HCT116 (cell line): Measurements from ENCODE around the gene NLRP11. TPM values are rescaled to one million over a fixed set of nuclear protein-coding genes. Genes with fewer than 3 reads are reported as not detected.

Experiments used
- ATAC-seq: fragments of 200-7000 bp; cut with Tn5 transposase; 2 replicates; pipeline ENCODE4 v1.9.1; 2020; ENCODE audit warnings: mild to moderate bottlenecking, moderate library complexity
- BruUV-seq: library from RNA; stranded (reverse); fragments of 400-500 nt; replicated peaks from 2 replicates; lab custom pipeline; 2021; lab: Mats Ljungman, UMichigan
- CTCF ChIA-PET: fragments of 300-600 bp; sonication (Branson Sonifier 250); formaldehyde crosslinking; loops from one replicate; lab custom pipeline; 2021; ENCODE audit warnings: antibody characterized with exemption; lab: Charles Lee
- POLR2A ChIA-PET: fragments of 300-600, 350-600 bp; sonication (Branson Sonifier 250); formaldehyde crosslinking; loops from one replicate; lab custom pipeline; 2021; ENCODE audit warnings: antibody characterized with exemption; lab: Charles Lee
- RAD21 ChIA-PET, 2 experiments: fragments of 300-600 bp; sonication (Branson Sonifier 250); formaldehyde crosslinking; loops; one replicate each; lab custom pipeline; 2023; ENCODE audit warnings: low total read pairs in 2 of 2; ENCODE audit not compliant: uncharacterized antibody in 2 of 2, unreplicated experiment in 2 of 2, low non-redundant PET in 1 of 2; lab: Charles Lee
- DNase-seq: peaks from one replicate; pipeline ENCODE4 v3.0.0-alpha.2; 2010; ENCODE audit warnings: low read depth, low spot score
- H2AFZ ChIP-seq: fragments of 200-600 bp; shearing (Covaris generic), sonication (generic); 2 replicates; pipeline ENCODE4 v1.6.1; 2017; ENCODE audit warnings: low read depth, mixed run types, mixed read lengths, antibody characterized with exemption, low read length; ENCODE audit not compliant: poor library complexity, severe bottlenecking
- H3K27ac ChIP-seq: 2 replicates; pipeline ENCODE4 v1.5.1; 2012; ENCODE audit warnings: low read depth, low read length
- H3K27me3 ChIP-seq: fragments of 200-600 bp; sonication (generic); 2 replicates; pipeline ENCODE4 v1.6.1; 2016; ENCODE audit warnings: mixed run types, low read length, mixed read lengths; ENCODE audit not compliant: insufficient read depth
- H3K36me3 ChIP-seq, 2 experiments: fragments of 200-500 bp in 1 of 2; fragments of 200-600 bp in 1 of 2; sonication (Bioruptor generic) in 1 of 2; sonication (generic) in 1 of 2; 2 replicates each; pipeline versions ENCODE4 v1.5.1 to v1.6.1; 2014 to 2016; ENCODE audit warnings: low read length in 2 of 2, inconsistent platforms in 1 of 2, mixed read lengths in 1 of 2, mixed run types in 1 of 2; ENCODE audit not compliant: insufficient read depth in 2 of 2, control insufficient read depth in 1 of 2
- H3K4me1 ChIP-seq, 2 experiments: fragments of 200-600 bp in 1 of 2; sonication (generic) in 1 of 2; 2 replicates each; pipeline versions ENCODE4 v1.5.1 to v1.6.1; 2012 to 2017; ENCODE audit warnings: low read length in 2 of 2, inconsistent platforms in 1 of 2, mild to moderate bottlenecking in 1 of 2, mixed read lengths in 1 of 2, mixed run types in 1 of 2, moderate library complexity in 1 of 2; ENCODE audit not compliant: insufficient read depth in 2 of 2, control insufficient read depth in 1 of 2
- H3K4me2 ChIP-seq: fragments of 200-600 bp; sonication (generic); 2 replicates; pipeline ENCODE4 v1.6.1; 2017; ENCODE audit warnings: mixed run types, low read length, mixed read lengths
- H3K4me3 ChIP-seq, 2 experiments: fragments of 200-600 bp in 1 of 2; sonication (generic) in 1 of 2; replicated peaks in 1 of 2; 2 replicates each; pipeline ENCODE4 v1.5.1; 2011 to 2016; ENCODE audit warnings: low read length in 2 of 2, control low read depth in 1 of 2, low read depth in 1 of 2, mild to moderate bottlenecking in 1 of 2, mixed read lengths in 1 of 2, mixed run types in 1 of 2
- H3K79me2 ChIP-seq: fragments of 200-600 bp; sonication (generic); 2 replicates; pipeline ENCODE4 v1.6.1; 2017; ENCODE audit warnings: mild to moderate bottlenecking, mixed run types, low read length, moderate library complexity, mixed read lengths; ENCODE audit not compliant: insufficient read depth
- H3K9ac ChIP-seq: fragments of 200-600 bp; sonication (generic); 2 replicates; pipeline ENCODE4 v1.6.1; 2016; ENCODE audit warnings: low read length, mixed read lengths
- H3K9me2 ChIP-seq: fragments of 200-600 bp; sonication (generic), shearing (Covaris generic); 2 replicates; pipeline ENCODE4 v1.6.1; 2017; ENCODE audit warnings: mixed run types, mild to moderate bottlenecking, moderate library complexity; ENCODE audit not compliant: insufficient read depth
- H3K9me3 ChIP-seq, 2 experiments: fragments of 200-500 bp in 1 of 2; fragments of 200-600 bp in 1 of 2; sonication (Bioruptor generic) in 1 of 2; sonication (generic) in 1 of 2; 2 replicates each; pipeline ENCODE4 v1.6.1; 2014 to 2017; ENCODE audit warnings: low read length in 2 of 2, mixed read lengths in 2 of 2, inconsistent platforms in 1 of 2, low read depth in 1 of 2, mild to moderate bottlenecking in 1 of 2, mixed run types in 1 of 2, moderate library complexity in 1 of 2; ENCODE audit not compliant: control insufficient read depth in 1 of 2, insufficient read depth in 1 of 2
- H4K20me1 ChIP-seq: fragments of 200-600 bp; sonication (generic), shearing (Covaris generic); 2 replicates; pipeline ENCODE4 v1.6.1; 2017; ENCODE audit warnings: mixed run types, mild to moderate bottlenecking, moderate library complexity; ENCODE audit not compliant: insufficient read depth
- ELF1 ChIP-seq: IDR thresholded peaks from 2 replicates; pipeline ENCODE4 v1.6.1; 2012; ENCODE audit warnings: low read depth, borderline replicate concordance
- EZH2phosphoT487 ChIP-seq: fragments of 200-600 bp; IDR thresholded peaks from 2 replicates; pipeline ENCODE4 v1.6.1; 2018; ENCODE audit warnings: antibody characterized with exemption, borderline replicate concordance
- JUND ChIP-seq: IDR thresholded peaks from 2 replicates; pipeline ENCODE4 v1.6.1; 2012
- POLR2AphosphoS5 ChIP-seq: IDR thresholded peaks from 2 replicates; pipeline ENCODE4 v1.6.1; 2011; ENCODE audit warnings: mild to moderate bottlenecking, low read depth, low read length, moderate library complexity
- SIN3A ChIP-seq: IDR thresholded peaks from 2 replicates; pipeline ENCODE4 v1.6.1; 2012; ENCODE audit warnings: low read depth
- SP1 ChIP-seq: IDR thresholded peaks from 2 replicates; pipeline ENCODE4 v1.6.1; 2012; ENCODE audit warnings: low read depth
- YY1 ChIP-seq: IDR thresholded peaks from 2 replicates; pipeline ENCODE4 v1.6.1; 2011; ENCODE audit warnings: low read length, low read depth, moderate library complexity, mild to moderate bottlenecking; ENCODE audit not compliant: insufficient replicate concordance; ENCODE audit errors: extremely low read depth
- ZBTB33 ChIP-seq: IDR thresholded peaks from 2 replicates; pipeline ENCODE4 v1.6.1; 2011; ENCODE audit warnings: mild to moderate bottlenecking, low read length, moderate library complexity; ENCODE audit not compliant: insufficient replicate concordance; ENCODE audit errors: extremely low read depth
- intact Hi-C: fragments of 100-400 bp; cut with micrococcal nuclease; formaldehyde crosslinking; loops from 2 replicates; pipeline ENCODE4 v1.10.0; 2022
- total RNA-seq: library from RNA; stranded (reverse); gene quantifications from one replicate; pipeline ENCODE4 v1.2.1, GENCODE V29; 2021; ENCODE audit not compliant: unreplicated experiment
- TF ChIP-seq, protein P1 (sequence below): IDR thresholded peaks from 2 replicates; pipeline ENCODE4 v1.6.1; 2012; ENCODE audit warnings: low read depth
- TF ChIP-seq, protein P2 (sequence below), 3 experiments: fragments of 200-600 bp in 1 of 3; sonication (generic) in 1 of 3; IDR thresholded peaks in 2 of 3; conservative IDR thresholded peaks in 1 of 3; 2 replicates each; pipeline ENCODE4 v1.5.1; 2012 to 2017; ENCODE audit warnings: low read depth in 2 of 3, low read length in 2 of 3, antibody characterized with exemption in 1 of 3, borderline replicate concordance in 1 of 3, control low read depth in 1 of 3, mild to moderate bottlenecking in 1 of 3, mixed read lengths in 1 of 3, mixed run types in 1 of 3, moderate library complexity in 1 of 3; ENCODE audit not compliant: insufficient read depth in 1 of 3
- TF ChIP-seq, protein P3 (sequence below): IDR thresholded peaks from 2 replicates; pipeline ENCODE4 v1.6.1; 2012

Gene NLRP11
- total RNA-seq, 1 experiment from 2014 or later: 0.86 TPM

GRCh38 chr19:55870736-55871135 lies 38.9 kb upstream of the NLRP11 start:
- Histone ChIP-seq H2AFZ (no peak overlapping the region), H3K27me3 (peaks cover 17% of the 10 kb centered on the region), H3K9me3 (no peaks in the 10 kb centered on the region), H3K4me1 (no peaks in the 10 kb centered on the region), H3K27ac (no peak overlapping the region), H3K4me3 (no peak overlapping the region), H3K36me3 (no peaks in the 10 kb centered on the region), H3K79me2 (no peaks in the 10 kb centered on the region), H3K9me2 (no peaks in the 10 kb centered on the region), H3K4me2 (no peak overlapping the region), H4K20me1 (no peaks in the 10 kb centered on the region), H3K9ac (no peak overlapping the region)
- ChIA-PET POLR2A (no interaction called here), CTCF (no interaction called here), RAD21 (no interaction called here)
- intact Hi-C loops: no loop called here
- BruUV-seq: no TSS peak
- no peak for DNase-seq
- TF ChIP-seq, protein P1, sequence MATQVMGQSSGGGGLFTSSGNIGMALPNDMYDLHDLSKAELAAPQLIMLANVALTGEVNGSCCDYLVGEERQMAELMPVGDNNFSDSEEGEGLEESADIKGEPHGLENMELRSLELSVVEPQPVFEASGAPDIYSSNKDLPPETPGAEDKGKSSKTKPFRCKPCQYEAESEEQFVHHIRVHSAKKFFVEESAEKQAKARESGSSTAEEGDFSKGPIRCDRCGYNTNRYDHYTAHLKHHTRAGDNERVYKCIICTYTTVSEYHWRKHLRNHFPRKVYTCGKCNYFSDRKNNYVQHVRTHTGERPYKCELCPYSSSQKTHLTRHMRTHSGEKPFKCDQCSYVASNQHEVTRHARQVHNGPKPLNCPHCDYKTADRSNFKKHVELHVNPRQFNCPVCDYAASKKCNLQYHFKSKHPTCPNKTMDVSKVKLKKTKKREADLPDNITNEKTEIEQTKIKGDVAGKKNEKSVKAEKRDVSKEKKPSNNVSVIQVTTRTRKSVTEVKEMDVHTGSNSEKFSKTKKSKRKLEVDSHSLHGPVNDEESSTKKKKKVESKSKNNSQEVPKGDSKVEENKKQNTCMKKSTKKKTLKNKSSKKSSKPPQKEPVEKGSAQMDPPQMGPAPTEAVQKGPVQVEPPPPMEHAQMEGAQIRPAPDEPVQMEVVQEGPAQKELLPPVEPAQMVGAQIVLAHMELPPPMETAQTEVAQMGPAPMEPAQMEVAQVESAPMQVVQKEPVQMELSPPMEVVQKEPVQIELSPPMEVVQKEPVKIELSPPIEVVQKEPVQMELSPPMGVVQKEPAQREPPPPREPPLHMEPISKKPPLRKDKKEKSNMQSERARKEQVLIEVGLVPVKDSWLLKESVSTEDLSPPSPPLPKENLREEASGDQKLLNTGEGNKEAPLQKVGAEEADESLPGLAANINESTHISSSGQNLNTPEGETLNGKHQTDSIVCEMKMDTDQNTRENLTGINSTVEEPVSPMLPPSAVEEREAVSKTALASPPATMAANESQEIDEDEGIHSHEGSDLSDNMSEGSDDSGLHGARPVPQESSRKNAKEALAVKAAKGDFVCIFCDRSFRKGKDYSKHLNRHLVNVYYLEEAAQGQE: no peak
- TF ChIP-seq JUND: no peak
- ATAC-seq: no peak

DNA sequence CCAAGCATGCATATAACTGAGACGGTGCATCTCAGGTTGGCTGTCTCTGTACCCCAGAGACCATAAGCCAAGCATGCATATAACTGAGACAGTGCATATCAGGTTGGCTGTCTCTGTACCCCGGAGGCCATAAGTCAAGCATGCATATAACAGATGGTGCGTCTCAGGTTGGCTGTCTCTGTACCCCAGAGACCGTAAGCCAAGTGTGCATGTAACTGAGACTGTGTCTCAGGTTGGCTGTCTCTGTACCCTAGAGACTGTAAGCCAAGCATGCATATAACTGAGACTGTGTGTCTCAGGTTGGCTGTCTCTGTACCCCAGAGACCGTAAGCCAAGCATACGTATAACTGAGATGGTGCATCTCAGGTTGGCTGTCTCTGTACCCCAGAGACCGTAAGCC lies 35.3 kb upstream of the NLRP11 start:
- H3K27me3 ChIP-seq: peaks cover 17% of the 10 kb centered on the region; the same call in 1 of the 2 replicates
- CTCF ChIA-PET: no interaction called here
- intact Hi-C loops: no loop called here

More for the DNA sequence above, 35.3 kb upstream of the NLRP11 start:
- H3K4me3 ChIP-seq: no peak overlapping the region
- no peak overlapping the region for H3K9ac ChIP-seq
- no peak for ATAC-seq
- H3K79me2 ChIP-seq: no peaks in the 10 kb centered on the region
- no peak for DNase-seq
- POLR2A ChIA-PET: no interaction called here
- H2AFZ ChIP-seq: no peak overlapping the region
- H3K36me3 ChIP-seq: no peaks in the 10 kb centered on the region
- no peaks in the 10 kb centered on the region for H3K9me3 ChIP-seq
- no peak overlapping the region for H3K27ac ChIP-seq
- no TSS peak for BruUV-seq
- RAD21 ChIA-PET: no interaction called here
- H3K4me1 ChIP-seq: no peaks in the 10 kb centered on the region
- no peak overlapping the region for H3K4me2 ChIP-seq
- TF ChIP-seq SIN3A (no peak), EZH2phosphoT487 (no peak), YY1 (no peak), SP1 (no peak), ZBTB33 (no peak), JUND (no peak), POLR2AphosphoS5 (no peak), ELF1 (no peak)
- TF ChIP-seq, protein P2, sequence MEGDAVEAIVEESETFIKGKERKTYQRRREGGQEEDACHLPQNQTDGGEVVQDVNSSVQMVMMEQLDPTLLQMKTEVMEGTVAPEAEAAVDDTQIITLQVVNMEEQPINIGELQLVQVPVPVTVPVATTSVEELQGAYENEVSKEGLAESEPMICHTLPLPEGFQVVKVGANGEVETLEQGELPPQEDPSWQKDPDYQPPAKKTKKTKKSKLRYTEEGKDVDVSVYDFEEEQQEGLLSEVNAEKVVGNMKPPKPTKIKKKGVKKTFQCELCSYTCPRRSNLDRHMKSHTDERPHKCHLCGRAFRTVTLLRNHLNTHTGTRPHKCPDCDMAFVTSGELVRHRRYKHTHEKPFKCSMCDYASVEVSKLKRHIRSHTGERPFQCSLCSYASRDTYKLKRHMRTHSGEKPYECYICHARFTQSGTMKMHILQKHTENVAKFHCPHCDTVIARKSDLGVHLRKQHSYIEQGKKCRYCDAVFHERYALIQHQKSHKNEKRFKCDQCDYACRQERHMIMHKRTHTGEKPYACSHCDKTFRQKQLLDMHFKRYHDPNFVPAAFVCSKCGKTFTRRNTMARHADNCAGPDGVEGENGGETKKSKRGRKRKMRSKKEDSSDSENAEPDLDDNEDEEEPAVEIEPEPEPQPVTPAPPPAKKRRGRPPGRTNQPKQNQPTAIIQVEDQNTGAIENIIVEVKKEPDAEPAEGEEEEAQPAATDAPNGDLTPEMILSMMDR (IDR thresholded peaks at IDR 0.05 in 2 of 3, conservative IDR thresholded peaks at IDR 0.05 in 1 of 3; ENCODE audit: borderline replicate concordance in 1 of 3, insufficient read depth in 1 of 3, low read depth in 2 of 3, low read length in 2 of 3): no peak
- TF ChIP-seq, protein P3, sequence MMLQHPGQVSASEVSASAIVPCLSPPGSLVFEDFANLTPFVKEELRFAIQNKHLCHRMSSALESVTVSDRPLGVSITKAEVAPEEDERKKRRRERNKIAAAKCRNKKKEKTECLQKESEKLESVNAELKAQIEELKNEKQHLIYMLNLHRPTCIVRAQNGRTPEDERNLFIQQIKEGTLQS: no peak
- H3K9me2 ChIP-seq: no peaks in the 10 kb centered on the region
- no peaks in the 10 kb centered on the region for H4K20me1 ChIP-seq
